Umbilical cord (tissue), 2 donors: Measurements from ENCODE around the gene MCCC1. TPM values are rescaled to one million over a fixed set of nuclear protein-coding genes. Genes with fewer than 3 reads are reported as not detected.
"Not testable (repeated sequence)": the region's sequence is repeated elsewhere in the genome, so short reads cannot be mapped to it uniquely, and the experiment has no call there.

Experiments used
- DNase-seq: peaks from one replicate; pipeline ENCODE4 v3.0.0-alpha.2; 2015; ENCODE audit warnings: low spot score
- total RNA-seq: library from RNA; depleted of rRNA; stranded (reverse); fragments of >200 nt; gene quantifications from one replicate; pipeline ENCODE4 v1.2.3, GENCODE V29; 2014; ENCODE audit warnings: low replicate concordance; ENCODE audit not compliant: insufficient read depth

The MCCC1 gene
- total RNA-seq = 14.0 TPM

GRCh38 chr3:183099026-183099837, at the start of gene MCCC1:
Gene MCCC1 (minus strand): TSS chr3:183099496. CDS start chr3:183099440, 56 bp downstream.
- DNase-seq = peak; percentile 99

- no peak for DNase-seq
Observed at GRCh38 chr3:183148056-183148455, 48.8 kb upstream of the MCCC1 start.

DNA sequence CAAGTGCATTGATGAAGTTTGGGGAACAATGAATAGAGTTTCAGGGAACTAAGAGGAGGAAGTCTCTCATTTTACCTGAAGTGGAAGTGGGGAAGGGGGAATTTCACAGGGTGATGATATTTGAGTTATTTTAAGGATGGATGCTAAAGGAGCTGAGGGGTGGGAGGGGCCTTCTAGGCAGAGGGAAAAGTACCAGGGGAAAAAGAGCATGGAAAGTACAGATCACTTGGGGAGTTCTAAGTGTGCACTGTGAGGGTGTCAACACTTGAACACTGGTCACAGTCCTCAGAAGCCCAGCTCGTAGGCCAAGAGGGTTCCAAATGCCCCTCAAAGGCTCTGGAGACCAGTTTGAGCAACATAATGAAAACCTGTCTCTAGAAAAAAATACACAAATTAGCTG, 45.1 kb upstream of the MCCC1 start:
- DNase-seq = no peak

- no peak for DNase-seq
Observed at GRCh38 chr3:183142199-183142598, 42.9 kb upstream of the MCCC1 start.

DNA sequence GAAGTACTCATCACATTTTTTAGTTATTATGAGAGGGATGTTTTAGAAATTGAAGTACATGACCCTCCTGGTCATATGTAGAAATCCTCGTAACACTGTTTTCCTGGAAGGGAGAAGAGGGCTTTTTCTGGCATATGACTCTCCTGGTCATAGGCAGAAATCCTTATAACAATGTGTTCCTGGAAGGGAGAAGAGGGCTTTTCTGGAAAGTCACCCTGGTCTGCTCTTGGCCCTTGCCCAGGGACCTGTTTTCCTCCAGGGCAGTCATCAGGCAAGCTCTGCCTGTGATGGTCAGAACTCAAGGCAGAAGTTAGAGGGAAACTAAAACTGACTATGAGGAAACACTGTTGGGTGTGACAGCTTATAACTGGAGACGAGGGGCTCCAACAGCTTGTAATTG, 35.5 kb upstream of the MCCC1 start:
- DNase-seq = no peak

- DNase-seq = no peak
Observed at GRCh38 chr3:183132409-183132808, 33.1 kb upstream of the MCCC1 start.

DNA sequence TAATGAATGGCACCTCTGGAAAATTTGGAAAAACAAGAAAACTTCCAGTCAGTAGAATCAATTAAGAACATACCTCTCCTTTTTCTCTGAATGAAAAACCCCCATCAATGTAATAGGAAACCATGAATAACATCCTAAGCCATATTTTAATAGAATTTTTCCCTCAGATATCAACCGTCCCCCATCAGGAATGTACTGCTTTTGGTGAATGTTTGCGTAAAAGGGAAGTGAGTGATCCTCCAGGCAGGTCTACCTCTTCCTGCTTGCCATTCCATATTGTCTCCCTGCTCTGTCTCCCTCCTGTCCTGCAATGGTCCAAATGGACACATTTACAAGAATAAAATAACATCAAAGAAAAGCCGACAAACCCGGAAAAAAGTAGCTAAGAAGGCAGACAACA, 32.4 kb upstream of the MCCC1 start:
- DNase-seq = no peak

- DNase-seq = no peak
Observed at GRCh38 chr3:183131186-183131725, 32.0 kb upstream of the MCCC1 start.

- no peak for DNase-seq
Observed at GRCh38 chr3:183129243-183129642, 29.9 kb upstream of the MCCC1 start.

DNA sequence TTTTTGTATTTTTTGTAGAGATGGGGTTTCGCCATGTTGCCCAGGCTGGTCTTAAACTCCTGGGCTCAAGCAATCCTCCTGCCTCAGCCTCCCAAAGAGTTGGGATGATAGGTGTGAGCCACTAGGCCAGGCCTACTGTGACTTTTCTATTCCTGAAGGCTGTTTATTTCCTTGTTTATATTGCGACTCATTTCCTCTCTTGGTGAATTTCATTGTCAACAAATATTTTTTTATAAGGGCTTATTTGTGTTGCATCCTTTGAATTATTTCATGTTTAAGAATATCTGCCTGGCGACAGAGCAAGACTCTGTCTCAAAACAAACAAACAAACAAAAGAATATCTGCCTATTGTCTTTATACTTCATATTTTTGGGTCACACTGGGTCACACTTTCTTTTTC, 29.4 kb upstream of the MCCC1 start:
- no peak for DNase-seq

DNA sequence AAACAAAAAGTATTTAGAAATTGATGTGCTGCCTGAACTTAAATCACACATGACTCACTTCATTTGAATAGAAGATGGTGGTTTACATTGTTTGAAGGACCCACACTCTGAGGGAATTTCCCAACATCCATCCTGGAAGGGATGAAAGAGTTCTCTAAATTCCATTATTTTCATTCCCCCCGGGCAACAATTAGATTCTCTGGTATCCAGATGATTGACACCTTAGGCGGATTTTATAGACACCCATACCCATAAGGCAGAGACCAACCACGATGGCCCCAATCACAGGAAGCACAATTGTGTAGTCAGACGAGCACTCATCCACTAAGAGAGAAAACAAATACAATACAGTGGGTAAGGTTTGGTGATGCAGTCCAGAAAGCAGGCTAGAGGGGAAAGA, 24.6 kb upstream of the MCCC1 start:
- no peak for DNase-seq

DNA sequence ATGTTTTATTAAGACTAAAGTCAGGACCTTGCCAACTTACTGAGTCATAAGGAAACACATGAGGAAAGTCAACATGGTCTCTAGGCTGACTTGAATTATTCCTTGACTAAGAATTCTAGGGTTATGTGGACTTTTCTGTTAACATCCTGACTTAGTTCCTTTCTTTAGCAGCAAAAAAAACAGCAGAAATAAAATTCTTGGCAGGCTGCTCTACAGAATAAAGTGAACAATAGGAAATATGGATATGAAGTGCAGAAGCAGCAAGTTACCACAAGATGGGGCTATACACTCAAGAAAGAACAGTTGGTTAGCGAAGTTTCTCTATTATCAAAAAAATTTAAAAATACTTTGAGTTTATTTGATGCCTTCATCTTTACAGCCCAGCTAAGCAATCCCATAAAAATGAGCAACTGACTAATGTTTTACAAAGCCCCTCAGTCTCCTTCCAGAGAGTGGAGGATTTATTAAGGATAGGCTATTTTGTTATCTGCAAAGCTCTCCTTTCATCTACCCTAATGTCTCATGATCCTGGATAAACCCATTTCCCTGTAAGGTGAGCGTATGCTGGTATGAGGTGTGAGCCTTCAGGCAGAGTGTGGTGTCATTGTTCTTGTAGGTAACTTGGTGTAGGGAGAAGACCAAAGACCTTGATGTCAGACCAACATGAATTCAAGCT, 23.1 kb upstream of the MCCC1 start:
- DNase-seq = peak; percentile 76

- no peak for DNase-seq
Observed at GRCh38 chr3:183120538-183121215, 21.4 kb upstream of the MCCC1 start.

- DNase-seq = no peak
Observed at GRCh38 chr3:183117056-183117455, 17.8 kb upstream of the MCCC1 start.

GRCh38 chr3:183116025-183116614, 16.8 kb upstream of the MCCC1 start:
- DNase-seq = no peak

GRCh38 chr3:183114384-183115178, 15.3 kb upstream of the MCCC1 start:
- DNase-seq = no peak

- not testable (repeated sequence) for DNase-seq
Observed at GRCh38 chr3:183109847-183110246, 10.6 kb upstream of the MCCC1 start.

DNA sequence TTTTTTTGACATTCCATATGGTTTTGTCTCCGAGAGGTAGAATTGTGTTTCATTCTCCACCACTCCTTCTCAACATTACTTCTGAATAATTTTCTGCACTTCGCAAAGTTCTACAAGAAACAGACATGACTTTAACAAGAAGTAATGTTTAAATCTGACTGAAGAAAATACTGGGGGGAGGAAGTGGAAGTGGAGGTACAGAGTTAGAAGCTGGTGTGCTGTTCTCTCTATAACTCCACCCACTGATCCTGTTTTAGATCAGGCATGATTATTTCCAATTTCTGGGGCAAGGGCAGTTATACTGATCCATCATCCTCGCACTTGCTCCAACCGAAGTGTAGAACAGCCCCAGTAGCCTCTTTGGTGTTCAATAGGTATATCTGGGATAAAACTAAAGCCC, 9.2 kb upstream of the MCCC1 start:
- no peak for DNase-seq

DNA sequence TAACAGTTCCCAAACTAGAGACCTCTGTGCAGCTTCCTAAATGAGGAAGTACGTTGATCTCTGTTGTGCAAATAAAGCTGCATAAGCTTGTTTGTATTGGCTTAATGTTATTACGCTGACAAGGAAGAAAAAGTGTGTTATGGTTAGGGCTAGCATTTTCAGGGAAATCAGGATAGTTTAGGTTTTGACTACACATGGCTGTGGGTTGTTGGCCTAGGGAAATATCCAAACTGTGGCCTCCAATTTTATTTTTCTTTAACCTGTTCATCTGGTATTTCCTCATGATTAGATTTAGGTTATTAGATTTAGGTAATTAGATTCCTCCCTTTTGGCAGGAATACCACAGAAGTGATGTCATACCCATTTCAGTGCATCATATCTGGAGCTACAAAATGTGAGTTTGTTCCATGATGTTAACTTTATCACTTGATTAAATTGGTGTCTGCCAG, 8.7 kb upstream of the MCCC1 start:
- no peak for DNase-seq

GRCh38 chr3:183107372-183107771, 8.1 kb upstream of the MCCC1 start:
- not testable (repeated sequence) for DNase-seq

- DNase-seq = no peak
Observed at GRCh38 chr3:183106635-183107034, 7.3 kb upstream of the MCCC1 start.
